Neural cell (in vitro differentiated cells): ENCODE results near the gene TBR1. TPM values are rescaled to one million over a fixed set of nuclear protein-coding genes. Genes with fewer than 3 reads are reported as not detected.

Experiments
- H2AFZ ChIP-seq: fragments of 200-600, 300-800 bp; sonication (generic), shearing (Covaris generic); 2 replicates; pipeline ENCODE4 v1.6.0; 2014; ENCODE audit warnings: low read depth, mild to moderate bottlenecking, antibody characterized with exemption, low read length, moderate library complexity
- H3F3A ChIP-seq: fragments of 200-600 bp; shearing (Covaris generic); 2 replicates; pipeline ENCODE4 v1.6.1; 2016; ENCODE audit warnings: mild to moderate bottlenecking, moderate library complexity, mixed read lengths, antibody characterized with exemption, low read length; ENCODE audit not compliant: insufficient read depth, poor library complexity, severe bottlenecking
- H3K27ac ChIP-seq: fragments of 200-600, 300-800 bp; sonication (generic), shearing (Covaris generic); 2 replicates; pipeline ENCODE4 v1.5.1; 2014; ENCODE audit warnings: mild to moderate bottlenecking, low read length, moderate library complexity
- H3K27me3 ChIP-seq: fragments of 300-800, 200-600 bp; sonication (generic), shearing (Covaris generic); 2 replicates; pipeline ENCODE4 v1.6.0; 2014; ENCODE audit warnings: mild to moderate bottlenecking, low read depth, low read length, moderate library complexity; ENCODE audit not compliant: insufficient read depth
- H3K36me3 ChIP-seq: fragments of 300-800, 200-600 bp; sonication (generic), shearing (Covaris generic); 2 replicates; pipeline ENCODE4 v1.5.1; 2014; ENCODE audit warnings: mild to moderate bottlenecking, antibody characterized with exemption, low read length, moderate library complexity; ENCODE audit not compliant: insufficient read depth
- H3K4me2 ChIP-seq: fragments of 300-800, 200-600 bp; sonication (generic), shearing (Covaris generic); 2 replicates; pipeline ENCODE4 v1.6.0; 2014; ENCODE audit warnings: mild to moderate bottlenecking, low read length
- H3K4me3 ChIP-seq: fragments of 300-800, 200-600 bp; sonication (generic), shearing (Covaris generic); 2 replicates; pipeline ENCODE4 v1.5.1; 2014; ENCODE audit warnings: mild to moderate bottlenecking, low read length, moderate library complexity
- H3K79me2 ChIP-seq: fragments of 200-600 bp; shearing (Covaris generic); replicated peaks from 2 replicates; pipeline ENCODE4 v1.6.0; 2014; ENCODE audit warnings: mild to moderate bottlenecking, low read length, moderate library complexity; ENCODE audit not compliant: insufficient read depth
- H3K9ac ChIP-seq: fragments of 300-800, 200-600 bp; sonication (generic), shearing (Covaris generic); 2 replicates; pipeline ENCODE4 v1.6.1; 2016; ENCODE audit warnings: mild to moderate bottlenecking, low read length, mixed read lengths
- H3K9me2 ChIP-seq: fragments of 200-600 bp; shearing (Covaris generic); 2 replicates; pipeline ENCODE4 v1.6.1; 2016; ENCODE audit warnings: mild to moderate bottlenecking, low read length, mixed read lengths; ENCODE audit not compliant: insufficient read depth
- H3K9me3 ChIP-seq: fragments of 200-600, 300-800 bp; sonication (generic), shearing (Covaris generic); 2 replicates; pipeline ENCODE4 v1.6.1; 2016; ENCODE audit warnings: mild to moderate bottlenecking, mixed run types, low read length, moderate library complexity, mixed read lengths
- H4K20me1 ChIP-seq: fragments of 200-600 bp; shearing (Covaris generic); 2 replicates; pipeline ENCODE4 v1.6.1; 2016; ENCODE audit warnings: mild to moderate bottlenecking, mixed run types; ENCODE audit not compliant: insufficient read depth
- CTCF ChIP-seq: fragments of 450-650 bp; IDR thresholded peaks from 2 replicates; pipeline ENCODE4 v1.5.1; 2014; ENCODE audit warnings: antibody characterized with exemption, mild to moderate bottlenecking, moderate library complexity; ENCODE audit not compliant: poor library complexity, severe bottlenecking
- EP300 ChIP-seq: fragments of 450-650 bp; conservative IDR thresholded peaks from 2 replicates; pipeline ENCODE4 v1.6.1; 2014; ENCODE audit warnings: antibody characterized with exemption, mild to moderate bottlenecking, moderate library complexity; ENCODE audit not compliant: poor library complexity, severe bottlenecking
- EZH2 ChIP-seq: fragments of 200-600, 300-800 bp; shearing (Covaris generic), sonication (generic); IDR thresholded peaks from 2 replicates; pipeline ENCODE4 v1.6.1; 2014; ENCODE audit warnings: antibody characterized with exemption, low read length, borderline replicate concordance, mild to moderate bottlenecking; ENCODE audit not compliant: insufficient read depth, poor library complexity, severe bottlenecking
- MXI1 ChIP-seq: fragments of 450-650 bp; conservative IDR thresholded peaks from 2 replicates; pipeline ENCODE4 v1.6.1; 2014; ENCODE audit warnings: antibody characterized with exemption, mild to moderate bottlenecking; ENCODE audit not compliant: poor library complexity, severe bottlenecking
- POLR2AphosphoS5 ChIP-seq: IDR thresholded peaks from 2 replicates; pipeline ENCODE4 v1.6.1; 2012
- RAD21 ChIP-seq: fragments of 450-650 bp; conservative IDR thresholded peaks from 2 replicates; pipeline ENCODE4 v1.6.1; 2014; ENCODE audit warnings: antibody characterized with exemption, mild to moderate bottlenecking, moderate library complexity
- REST ChIP-seq: IDR thresholded peaks from 2 replicates; pipeline ENCODE4 v1.6.1; 2012; ENCODE audit warnings: borderline replicate concordance
- SMC3 ChIP-seq: fragments of 450-650 bp; conservative IDR thresholded peaks from 2 replicates; pipeline ENCODE4 v1.6.1; 2014; ENCODE audit warnings: antibody characterized with exemption, mild to moderate bottlenecking, moderate library complexity; ENCODE audit not compliant: poor library complexity
- TAF1 ChIP-seq: IDR thresholded peaks from 2 replicates; pipeline ENCODE4 v1.6.1; 2012; ENCODE audit warnings: low read depth
- polyA plus RNA-seq: library from polyadenylated mRNA; depleted of rRNA; stranded (reverse); fragments of >200 nt; gene quantifications from 2 replicates; pipeline ENCODE4 v1.2.3, GENCODE V29; 2014

Gene TBR1
- polyA plus RNA-seq, 1 donor from 2014 or later: 4.5 TPM

GRCh38 chr2:161420406-161421074 is 4.4 kb downstream of the TBR1 start:
- Histone ChIP-seq H3K9me3 (peaks cover 3% of the 10 kb centered on the region), H3K36me3 (no peaks in the 10 kb centered on the region), H4K20me1 (no peaks in the 10 kb centered on the region), H3K9ac (peak overlapping the region; percentile 18), H3K4me2 (no peak overlapping the region), H3K27ac (peak overlapping the region; percentile 6), H3K4me3 (peak overlapping the region; percentile 64), H3K79me2 (no peaks in the 10 kb centered on the region), H3K9me2 (no peaks in the 10 kb centered on the region), H3F3A (no peaks in the 10 kb centered on the region), H3K27me3 (peaks cover 100% of the 10 kb centered on the region), H2AFZ (no peak overlapping the region)
- TF ChIP-seq EZH2: no peak
- no peak for TF ChIP-seq EP300
- no peak for TF ChIP-seq CTCF
- TF ChIP-seq TAF1: no peak
- TF ChIP-seq POLR2AphosphoS5: no peak
- no peak for TF ChIP-seq MXI1
- TF ChIP-seq REST: no peak
- TF ChIP-seq RAD21: no peak

- Histone ChIP-seq H3K4me3 (peak overlapping the region; percentile 64), H3K27me3 (peaks cover 100% of the 10 kb centered on the region)
These were observed 5.6 kb downstream of the TBR1 start for GRCh38 chr2:161421686-161422085.

More at GRCh38 chr2:161421686-161422085, 5.6 kb downstream of the TBR1 start:
- TF ChIP-seq CTCF (no peak), RAD21 (no peak), SMC3 (no peak), EZH2 (no peak), POLR2AphosphoS5 (no peak), TAF1 (no peak), MXI1 (no peak), EP300 (no peak), REST (no peak)
- Histone ChIP-seq H3K9me2 (no peaks in the 10 kb centered on the region), H3F3A (no peaks in the 10 kb centered on the region), H3K9me3 (peaks cover 3% of the 10 kb centered on the region), H3K79me2 (no peaks in the 10 kb centered on the region), H3K27ac (no peak overlapping the region), H4K20me1 (no peaks in the 10 kb centered on the region), H3K9ac (no peak overlapping the region), H3K4me2 (no peak overlapping the region), H2AFZ (no peak overlapping the region), H3K36me3 (no peaks in the 10 kb centered on the region)
